ENCODE results near the gene PCGF3.
"Not testable (repeated sequence)": the region's sequence is repeated elsewhere in the genome, so short reads cannot be mapped to it uniquely, and the experiment has no call there.

The PCGF3 gene

DNA sequence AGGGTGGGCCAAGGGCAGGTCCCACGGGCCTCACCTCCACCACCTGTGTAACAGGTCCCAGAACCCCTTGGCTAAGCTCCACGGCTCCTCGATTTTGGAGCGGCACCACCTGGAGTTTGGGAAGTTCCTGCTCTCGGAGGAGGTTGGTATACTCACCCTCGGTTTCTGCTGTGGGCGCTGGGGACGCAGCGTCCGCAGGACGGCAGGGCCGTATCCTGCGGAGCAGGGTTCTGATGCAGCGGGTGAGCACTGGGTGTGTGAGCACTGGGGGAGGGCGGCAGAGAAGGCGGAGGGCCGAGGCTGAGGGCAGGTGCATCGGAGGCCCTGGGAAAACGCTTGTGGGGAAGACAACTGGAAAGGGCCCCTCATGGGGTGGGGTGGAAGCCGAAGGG is 42.6 kb upstream of the PCGF3 start:
- peak overlapping the region; percentile 78 for H3K9ac ChIP-seq (ENCODE audit: low read depth, low read length)
- no peaks in the 10 kb centered on the region for H3K36me3 ChIP-seq (ENCODE audit: insufficient read depth, low read length)
- H3K27ac ChIP-seq (ENCODE audit: low read depth, low read length): no peak overlapping the region
- H3K27me3 ChIP-seq (ENCODE audit: insufficient read depth, low read length): no peaks in the 10 kb centered on the region
- WGBS: 79% methylated on average over 20 of the region's 20 CpGs
- H3K4me1 ChIP-seq (ENCODE audit: insufficient read depth, low read length): no peaks in the 10 kb centered on the region
- peak overlapping the region; percentile 71 for H3K4me3 ChIP-seq (ENCODE audit: low read length)
- no peaks in the 10 kb centered on the region for H3K9me3 ChIP-seq (ENCODE audit: insufficient read depth, low read depth, low read length)

DNA sequence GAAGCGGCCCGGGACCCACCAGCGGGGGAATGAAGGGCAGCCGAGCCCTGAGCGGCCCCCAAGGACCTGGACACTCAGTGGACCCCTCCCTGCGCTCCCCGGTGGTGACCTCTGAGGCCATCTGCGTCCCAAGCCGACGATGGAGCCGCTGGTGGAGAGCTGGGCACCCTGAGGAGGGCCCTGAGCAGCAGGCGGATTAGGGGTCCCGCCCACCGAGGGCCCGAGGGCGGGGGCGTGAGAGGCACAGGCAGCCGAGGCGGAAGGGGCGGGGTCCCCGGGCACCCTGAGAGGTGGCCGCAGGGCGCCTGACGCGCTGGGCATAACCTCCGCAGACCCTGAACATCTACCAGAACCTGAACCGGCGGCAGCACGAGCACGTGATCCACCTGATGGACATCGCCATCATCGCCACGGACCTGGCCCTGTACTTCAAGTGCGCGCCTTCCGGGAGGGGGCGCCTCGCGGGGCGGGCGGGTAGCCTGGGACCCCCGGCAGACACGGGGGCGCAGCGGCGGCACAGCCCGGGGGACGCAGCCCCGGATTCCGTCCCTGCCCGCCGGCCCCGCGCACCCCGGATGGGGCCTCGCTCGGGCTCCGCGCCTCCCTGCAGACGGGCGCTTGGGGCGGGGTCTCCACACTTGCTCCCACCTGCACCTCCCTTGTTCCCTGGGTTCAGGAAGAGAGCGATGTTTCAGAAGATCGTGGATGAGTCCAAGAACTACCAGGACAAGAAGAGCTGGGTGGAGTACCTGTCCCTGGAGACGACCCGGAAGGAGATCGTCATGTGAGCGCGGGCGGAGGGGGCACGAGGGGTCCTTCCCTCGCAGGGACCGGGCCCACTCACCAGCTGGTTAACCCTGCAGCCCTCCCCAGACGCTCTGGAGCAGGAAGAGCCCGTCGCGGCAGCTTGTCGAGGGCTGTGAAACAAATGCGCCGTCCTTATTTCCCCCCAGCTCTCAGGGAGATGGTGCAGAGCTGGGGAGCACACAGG is 41.9 kb upstream of the PCGF3 start:
- H3K4me3 ChIP-seq (ENCODE audit: low read length): peak overlapping the region; percentile 71
- 52% methylated on average over 80 of the region's 80 CpGs for WGBS
- peak overlapping the region; percentile 78 for H3K9ac ChIP-seq (ENCODE audit: low read depth, low read length)
- no peaks in the 10 kb centered on the region for H3K27me3 ChIP-seq (ENCODE audit: insufficient read depth, low read length)
- H3K4me1 ChIP-seq (ENCODE audit: insufficient read depth, low read length): no peaks in the 10 kb centered on the region
- H3K27ac ChIP-seq (ENCODE audit: low read depth, low read length): peak overlapping the region; percentile 13; the same call in 1 of the 2 replicates
- H3K9me3 ChIP-seq (ENCODE audit: insufficient read depth, low read depth, low read length): no peaks in the 10 kb centered on the region
- no peaks in the 10 kb centered on the region for H3K36me3 ChIP-seq (ENCODE audit: insufficient read depth, low read length)

GRCh38 chr4:664713-665231 is 40.9 kb upstream of the PCGF3 start:
- Histone ChIP-seq H3K9me3 (ENCODE audit: insufficient read depth, low read depth, low read length) (no peaks in the 10 kb centered on the region), H3K4me3 (ENCODE audit: low read length) (no peak overlapping the region), H3K9ac (ENCODE audit: low read depth, low read length) (no peak overlapping the region), H3K27ac (ENCODE audit: low read depth, low read length) (no peak overlapping the region), H3K4me1 (ENCODE audit: insufficient read depth, low read length) (no peaks in the 10 kb centered on the region), H3K36me3 (ENCODE audit: insufficient read depth, low read length) (no peaks in the 10 kb centered on the region), H3K27me3 (ENCODE audit: insufficient read depth, low read length) (no peaks in the 10 kb centered on the region)
- WGBS: 95% methylated on average over 24 of the region's 24 CpGs

- 91% methylated on average over 12 of the region's 12 CpGs for WGBS
- Histone ChIP-seq H3K4me3 (ENCODE audit: low read length) (no peak overlapping the region), H3K27me3 (ENCODE audit: insufficient read depth, low read length) (no peaks in the 10 kb centered on the region), H3K4me1 (ENCODE audit: insufficient read depth, low read length) (no peaks in the 10 kb centered on the region), H3K27ac (ENCODE audit: low read depth, low read length) (no peak overlapping the region), H3K9me3 (ENCODE audit: insufficient read depth, low read depth, low read length) (no peaks in the 10 kb centered on the region), H3K9ac (ENCODE audit: low read depth, low read length) (no peak overlapping the region), H3K36me3 (ENCODE audit: insufficient read depth, low read length) (no peaks in the 10 kb centered on the region)
These were observed 40.3 kb upstream of the PCGF3 start for GRCh38 chr4:665381-665750.

DNA sequence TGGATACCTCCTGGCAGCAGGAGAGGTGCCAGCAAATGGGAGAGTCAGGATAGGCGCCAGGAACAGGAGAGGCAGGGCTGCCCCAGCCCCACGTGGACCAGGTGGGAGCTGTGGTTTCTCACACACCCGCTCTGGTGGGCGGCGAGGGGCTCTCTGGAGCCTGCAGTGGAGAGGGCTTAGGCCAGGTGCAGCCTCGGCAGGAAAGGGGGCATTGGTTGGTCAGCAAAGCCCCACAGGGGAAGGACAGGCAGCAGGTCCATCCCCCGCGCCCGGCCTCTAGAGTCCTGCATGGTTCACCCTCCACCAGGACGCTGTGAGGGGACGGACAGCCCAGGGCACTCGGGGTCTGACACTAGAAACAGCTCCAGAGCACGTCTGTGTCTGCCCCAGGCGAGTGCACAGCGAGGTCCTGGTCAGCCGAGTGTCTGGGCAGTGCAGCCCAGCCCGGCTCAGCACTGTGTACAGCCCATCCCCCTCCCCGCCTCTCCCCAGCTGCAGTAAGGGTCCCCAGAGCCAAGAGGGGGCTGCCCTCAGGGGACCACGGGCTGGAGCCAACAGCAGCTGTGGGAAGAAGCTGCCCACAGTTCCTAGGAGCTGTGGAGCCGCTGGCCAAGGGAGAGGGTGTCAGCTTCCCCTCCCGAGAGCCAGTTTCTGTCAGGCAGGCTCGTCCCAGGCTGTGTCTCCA is 39.7 kb upstream of the PCGF3 start:
- no peaks in the 10 kb centered on the region for H3K27me3 ChIP-seq (ENCODE audit: insufficient read depth, low read length)
- H3K9ac ChIP-seq (ENCODE audit: low read depth, low read length): no peak overlapping the region
- no peaks in the 10 kb centered on the region for H3K4me1 ChIP-seq (ENCODE audit: insufficient read depth, low read length)
- H3K9me3 ChIP-seq (ENCODE audit: insufficient read depth, low read depth, low read length): no peaks in the 10 kb centered on the region
- 82% methylated on average over 22 of the region's 22 CpGs for WGBS
- no peak overlapping the region for H3K4me3 ChIP-seq (ENCODE audit: low read length)
- H3K27ac ChIP-seq (ENCODE audit: low read depth, low read length): no peak overlapping the region
- H3K36me3 ChIP-seq (ENCODE audit: insufficient read depth, low read length): peaks cover 3% of the 10 kb centered on the region; the same call in 1 of the 2 replicates

GRCh38 chr4:666436-666810 is 39.2 kb upstream of the PCGF3 start:
- no peak overlapping the region for H3K27ac ChIP-seq (ENCODE audit: low read depth, low read length)
- WGBS: 85% methylated on average over 22 of the region's 22 CpGs
- peaks cover 8% of the 10 kb centered on the region for H3K36me3 ChIP-seq (ENCODE audit: insufficient read depth, low read length)
- H3K27me3 ChIP-seq (ENCODE audit: insufficient read depth, low read length): no peaks in the 10 kb centered on the region
- no peak overlapping the region for H3K4me3 ChIP-seq (ENCODE audit: low read length)
- H3K4me1 ChIP-seq (ENCODE audit: insufficient read depth, low read length): no peaks in the 10 kb centered on the region
- H3K9ac ChIP-seq (ENCODE audit: low read depth, low read length): no peak overlapping the region
- H3K9me3 ChIP-seq (ENCODE audit: insufficient read depth, low read depth, low read length): no peaks in the 10 kb centered on the region

- Histone ChIP-seq H3K27me3 (ENCODE audit: insufficient read depth, low read length) (no peaks in the 10 kb centered on the region), H3K36me3 (ENCODE audit: insufficient read depth, low read length) (peaks cover 14% of the 10 kb centered on the region), H3K4me3 (ENCODE audit: low read length) (no peak overlapping the region), H3K27ac (ENCODE audit: low read depth, low read length) (no peak overlapping the region), H3K9ac (ENCODE audit: low read depth, low read length) (no peak overlapping the region), H3K4me1 (ENCODE audit: insufficient read depth, low read length) (no peaks in the 10 kb centered on the region), H3K9me3 (ENCODE audit: insufficient read depth, low read depth, low read length) (no peaks in the 10 kb centered on the region)
- WGBS: 94% methylated on average over 28 of the region's 28 CpGs
These were observed 38.6 kb upstream of the PCGF3 start for GRCh38 chr4:666822-667544.

DNA sequence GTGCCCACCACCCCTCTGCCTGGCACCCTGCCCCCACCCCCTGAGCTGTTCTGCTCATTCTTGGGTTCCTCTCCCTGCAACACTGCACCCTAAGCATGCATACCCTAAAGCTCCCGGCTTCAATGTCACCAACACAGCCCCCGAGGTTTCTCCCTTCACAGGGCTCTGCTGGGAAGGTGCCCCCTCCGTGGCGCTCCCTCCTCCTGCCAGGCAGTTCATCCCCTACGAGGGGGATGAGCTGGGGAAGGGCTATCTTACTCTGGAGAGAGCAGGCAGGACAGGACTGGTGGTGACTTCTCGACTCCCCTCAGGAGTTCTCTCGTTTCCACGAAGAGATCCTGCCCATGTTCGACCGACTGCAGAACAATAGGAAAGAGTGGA is 38.1 kb upstream of the PCGF3 start:
- WGBS: 69% methylated on average over 10 of the region's 10 CpGs
- Histone ChIP-seq H3K9me3 (ENCODE audit: insufficient read depth, low read depth, low read length) (no peaks in the 10 kb centered on the region), H3K4me3 (ENCODE audit: low read length) (no peak overlapping the region), H3K27me3 (ENCODE audit: insufficient read depth, low read length) (no peaks in the 10 kb centered on the region), H3K36me3 (ENCODE audit: insufficient read depth, low read length) (peaks cover 19% of the 10 kb centered on the region), H3K4me1 (ENCODE audit: insufficient read depth, low read length) (no peaks in the 10 kb centered on the region), H3K27ac (ENCODE audit: low read depth, low read length) (no peak overlapping the region), H3K9ac (ENCODE audit: low read depth, low read length) (no peak overlapping the region)

DNA sequence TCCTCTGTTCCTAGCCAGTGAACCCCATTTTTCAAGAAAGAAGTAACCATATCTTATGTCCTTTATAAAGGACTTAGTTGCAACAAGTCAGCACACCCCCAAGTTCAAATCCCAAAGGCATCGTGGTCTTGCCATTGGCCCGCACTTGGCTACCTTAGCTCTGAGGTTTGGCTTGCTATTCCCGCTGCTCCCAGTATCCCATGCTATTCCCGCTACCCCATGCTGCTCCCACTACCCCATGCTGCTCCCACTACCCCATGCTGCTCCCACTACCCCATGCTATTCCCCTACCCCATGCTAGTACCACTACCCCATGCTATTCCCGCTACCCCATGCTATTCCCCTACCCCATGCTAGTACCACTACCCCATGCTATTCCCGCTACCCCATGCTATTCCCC is 37.4 kb upstream of the PCGF3 start:
- not testable (repeated sequence) for H3K27me3 ChIP-seq (ENCODE audit: insufficient read depth, low read length); H3K4me1 ChIP-seq (ENCODE audit: insufficient read depth, low read length); H3K9ac ChIP-seq (ENCODE audit: low read depth, low read length); H3K27ac ChIP-seq (ENCODE audit: low read depth, low read length); H3K4me3 ChIP-seq (ENCODE audit: low read length); H3K9me3 ChIP-seq (ENCODE audit: insufficient read depth, low read depth, low read length)
- WGBS: 87% methylated on average over 6 of the region's 6 CpGs
- H3K36me3 ChIP-seq (ENCODE audit: insufficient read depth, low read length): peaks cover 26% of the 10 kb centered on the region

- H3K9ac ChIP-seq (ENCODE audit: low read depth, low read length); H3K4me3 ChIP-seq (ENCODE audit: low read length): not testable (repeated sequence)
- WGBS: 93% methylated on average over 11 of the region's 11 CpGs
These were observed 35.6 kb upstream of the PCGF3 start for GRCh38 chr4:669806-670559.

More at GRCh38 chr4:669806-670559, 35.6 kb upstream of the PCGF3 start:
- not testable (repeated sequence) for H3K27ac ChIP-seq (ENCODE audit: low read depth, low read length); H3K27me3 ChIP-seq (ENCODE audit: insufficient read depth, low read length); H3K4me1 ChIP-seq (ENCODE audit: insufficient read depth, low read length); H3K9me3 ChIP-seq (ENCODE audit: insufficient read depth, low read depth, low read length)
- H3K36me3 ChIP-seq (ENCODE audit: insufficient read depth, low read length): peaks cover 26% of the 10 kb centered on the region
